Pancreas (tissue), 10 donors: Measurements from ENCODE around the gene COMMD3. TPM values are rescaled to one million over a fixed set of nuclear protein-coding genes. Genes with fewer than 3 reads are reported as not detected.

Experiments
- ATAC-seq, 4 donors: fragments of 200-7000 bp; cut with Tn5 transposase; one replicate each; pipeline versions ENCODE4 v1.8.0 to v1.9.1; 2020; ENCODE audit warnings: mild to moderate bottlenecking in 4 of 4, moderate library complexity in 4 of 4
- DNase-seq, 6 donors: peaks; one replicate each; pipeline ENCODE4 v3.0.0-alpha.2; 2020
- FAIRE-seq: peaks from 2 replicates; lab custom pipeline; 2012; peaks lifted over from hg19 to GRCh38; lab: Jason Lieb, UNC
- H3K27ac ChIP-seq, 4 donors: fragments of 200-600 bp; sonication (generic); 1 replicate in 3 of 4; 2 replicates in 1 of 4; pipeline versions ENCODE4 v1.5.0 to v1.8.0; 2020
- H3K27me3 ChIP-seq, 4 donors: fragments of 200-600 bp; one replicate each; pipeline ENCODE4 v1.8.0; 2021
- H3K36me3 ChIP-seq, 3 donors: fragments of 200-600 bp; sonication (generic) in 1 of 3; one replicate each; pipeline versions ENCODE4 v1.5.0 to v1.8.0; 2020 to 2021
- H3K4me1 ChIP-seq, 3 donors: fragments of 200-600 bp; one replicate each; pipeline ENCODE4 v1.8.0; 2021
- H3K4me3 ChIP-seq, 4 donors: fragments of 200-600 bp; sonication (generic) in 2 of 4; one replicate each; pipeline versions ENCODE4 v1.5.0 to v1.8.0; 2020 to 2021
- H3K9me3 ChIP-seq, 4 donors: fragments of 200-600 bp; one replicate each; pipeline ENCODE4 v1.8.0; 2021
- WGBS, 2 donors: extraction: QIAGEN DNeasy Blood & Tissue Kit; methylation state at CpG; one replicate each; pipeline ENCODE4 v1.1.7; 2013; 5-methylcytosine and 5-hydroxymethylcytosine counted together
- intact Hi-C, 3 donors: fragments of 100-400 bp; cut with DNase I; formaldehyde crosslinking; loops; one replicate each; pipeline versions ENCODE4 v1.11.1 to v1.14.2; 2022
- polyA plus RNA-seq, 2 donors: library from polyadenylated mRNA; stranded (reverse); fragments of 200-250 nt; gene quantifications; one replicate each; pipeline ENCODE4 v1.2.3, GENCODE V29; 2013
- total RNA-seq, 6 donors: library from RNA; stranded (reverse); fragmentation: NEBNext Ultra II Directional in 4 of 6; extraction: Animal tissue kit (Norgen Biotek cat#: 25700) in 4 of 6; gene quantifications; one replicate each; pipeline versions ENCODE4 v1.2.1 to v1.2.4, GENCODE V29; 2021 to 2023
- TF ChIP-seq, protein P1 (sequence below), 4 donors: fragments of 200-600 bp; sonication (generic) in 3 of 4; IDR thresholded peaks; one replicate each; pipeline versions ENCODE4 v1.5.0 to v1.8.0; 2021; ENCODE audit warnings: antibody characterized with exemption in 4 of 4
- donor health status: healthy with polysubstance abuse.
- donor health status: DM: no; HTN: no; CAD: no; lungs with moderate emphysema.
- donor health status: DM: no; HTN: no; CAD: no.
- donor health status: control.
- donor health status: control.
- donor health status: Bipolar disorder and iron deficiency.
- donor health status: DM: yes; HTN: yes; CAD: no.
- donor health status: DM: no; HTN: no; CAD: no.
- donor health status: DM: no; HTN: no; CAD: no.
- donor health status: DM: yes; HTN: yes; CAD: no.

COMMD3 gene
- total and polyA plus RNA-seq, 8 donors, result 27.9 to 60.4 (median 38.7) TPM

DNA sequence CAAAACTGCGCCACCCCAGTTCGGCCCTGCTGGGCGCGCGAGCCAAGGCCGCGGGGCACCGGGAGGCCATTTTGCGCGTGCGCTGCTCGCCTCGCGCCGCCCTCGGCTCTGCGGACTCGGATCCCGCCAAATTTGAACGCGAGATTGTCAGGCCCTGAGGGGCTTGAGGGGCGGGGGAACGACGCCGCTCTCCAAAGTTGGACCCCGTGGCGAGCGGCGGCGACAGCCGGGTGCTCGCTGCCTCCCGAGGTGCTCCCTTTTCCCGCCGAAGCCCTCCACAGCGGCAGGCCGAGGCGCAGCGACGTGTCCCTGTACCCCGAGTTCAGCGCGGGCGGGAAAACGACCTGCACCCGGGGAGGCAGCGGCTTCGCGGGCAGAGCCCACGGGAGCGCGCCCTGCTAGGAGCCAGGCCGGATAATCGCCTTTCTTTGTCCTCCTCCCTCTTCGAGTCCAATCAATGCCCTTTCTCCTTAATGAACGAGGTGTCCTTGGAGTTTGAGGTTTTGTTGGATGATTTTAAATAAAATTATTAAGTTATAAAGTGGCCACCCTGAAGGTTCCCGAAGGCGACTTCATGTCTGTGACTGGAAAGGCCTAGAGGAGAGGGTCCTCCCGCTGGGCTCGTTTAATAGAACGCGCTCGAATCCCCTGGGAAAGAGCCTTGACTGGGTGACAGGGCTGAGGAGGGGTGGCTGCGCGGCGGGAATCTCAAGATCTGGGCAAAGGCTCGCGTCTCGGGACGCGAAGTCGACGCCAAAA is 18.4 kb downstream of the COMMD3 start:
- intact Hi-C loops, result no loop called here
- TF ChIP-seq, protein P1, sequence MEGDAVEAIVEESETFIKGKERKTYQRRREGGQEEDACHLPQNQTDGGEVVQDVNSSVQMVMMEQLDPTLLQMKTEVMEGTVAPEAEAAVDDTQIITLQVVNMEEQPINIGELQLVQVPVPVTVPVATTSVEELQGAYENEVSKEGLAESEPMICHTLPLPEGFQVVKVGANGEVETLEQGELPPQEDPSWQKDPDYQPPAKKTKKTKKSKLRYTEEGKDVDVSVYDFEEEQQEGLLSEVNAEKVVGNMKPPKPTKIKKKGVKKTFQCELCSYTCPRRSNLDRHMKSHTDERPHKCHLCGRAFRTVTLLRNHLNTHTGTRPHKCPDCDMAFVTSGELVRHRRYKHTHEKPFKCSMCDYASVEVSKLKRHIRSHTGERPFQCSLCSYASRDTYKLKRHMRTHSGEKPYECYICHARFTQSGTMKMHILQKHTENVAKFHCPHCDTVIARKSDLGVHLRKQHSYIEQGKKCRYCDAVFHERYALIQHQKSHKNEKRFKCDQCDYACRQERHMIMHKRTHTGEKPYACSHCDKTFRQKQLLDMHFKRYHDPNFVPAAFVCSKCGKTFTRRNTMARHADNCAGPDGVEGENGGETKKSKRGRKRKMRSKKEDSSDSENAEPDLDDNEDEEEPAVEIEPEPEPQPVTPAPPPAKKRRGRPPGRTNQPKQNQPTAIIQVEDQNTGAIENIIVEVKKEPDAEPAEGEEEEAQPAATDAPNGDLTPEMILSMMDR (IDR thresholded peaks at IDR 0.05), result no peak
- Histone ChIP-seq H3K27me3 (peaks cover 4 to 58% (median 25%) of the 10 kb centered on the region in 4 donors), H3K4me3 (peak overlapping the region; percentile 29 to 53 (median 34)), H3K4me1 (peaks cover 0 to 14% (median under 1%) of the 10 kb centered on the region in 3 donors), H3K9me3 (no peaks in the 10 kb centered on the region), H3K36me3 (peaks cover 0 to under 1% (median under 1%) of the 10 kb centered on the region in 3 donors), H3K27ac (no peak overlapping the region)
- peak in 2 of 6 donors; percentile 62 to 69 for DNase-seq
- WGBS, 2 donors, result 15 to 17% methylated on average over 73 of the region's 73 CpGs
- no peak for FAIRE-seq
- peak; percentile 19 to 38 (median 36) for ATAC-seq

DNA sequence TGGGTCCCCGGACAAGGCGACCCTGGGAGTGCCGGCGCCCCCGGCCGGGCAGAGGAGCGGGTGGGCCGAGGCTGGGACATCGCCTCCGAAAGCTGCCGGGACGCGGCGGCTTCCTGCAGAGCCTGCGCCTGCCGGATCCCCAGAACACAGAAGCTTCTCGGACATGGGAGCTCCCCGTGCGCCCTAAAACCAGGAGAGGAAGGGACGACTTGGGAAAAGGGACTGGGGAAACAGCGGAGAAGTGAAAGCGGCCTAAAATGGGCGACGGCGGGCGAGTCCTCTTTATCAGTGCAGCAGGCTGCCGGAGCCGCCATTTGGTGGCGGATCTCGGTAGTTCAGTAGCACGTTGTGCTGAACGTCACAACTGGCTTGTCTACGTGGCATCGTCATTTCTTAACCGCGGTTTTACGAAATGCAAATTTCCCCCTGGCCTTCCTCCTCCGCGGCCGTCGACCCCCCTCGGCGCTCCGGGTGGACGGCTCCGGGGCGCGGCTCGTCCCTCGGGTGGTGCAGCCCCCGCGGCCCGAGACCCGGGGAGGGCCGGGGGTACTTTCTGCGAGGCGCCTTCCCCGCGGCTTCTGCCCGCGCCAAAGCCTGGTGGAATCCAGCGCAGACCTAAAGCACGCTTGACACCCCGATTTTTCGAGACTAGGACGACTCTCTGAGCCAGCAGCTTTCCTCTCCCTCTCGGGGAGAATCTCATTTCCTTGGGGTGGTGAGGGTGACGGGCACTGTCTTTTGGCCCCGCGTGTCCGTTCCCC is 19.2 kb downstream of the COMMD3 start:
- 5 to 6% methylated on average over 62 to 71 of the region's 71 CpGs for WGBS, 2 donors
- Histone ChIP-seq H3K36me3 (no peaks in the 10 kb centered on the region), H3K9me3 (no peaks in the 10 kb centered on the region), H3K4me1 (peaks cover 0 to 17% (median 4%) of the 10 kb centered on the region in 3 donors), H3K27me3 (peaks cover 4 to 59% (median 25%) of the 10 kb centered on the region in 4 donors), H3K27ac (no peak overlapping the region), H3K4me3 (peak overlapping the region; percentile 29 to 53 (median 34))
- intact Hi-C loops, result no loop called here
- ATAC-seq (peak; percentile 39 to 69 (median 67)), FAIRE-seq (no peak), DNase-seq (peak; percentile 26 to 68 (median 46))
- TF ChIP-seq, protein P1 (IDR thresholded peaks at IDR 0.05), result peak in 1 of 4 donors; percentile 10

DNA sequence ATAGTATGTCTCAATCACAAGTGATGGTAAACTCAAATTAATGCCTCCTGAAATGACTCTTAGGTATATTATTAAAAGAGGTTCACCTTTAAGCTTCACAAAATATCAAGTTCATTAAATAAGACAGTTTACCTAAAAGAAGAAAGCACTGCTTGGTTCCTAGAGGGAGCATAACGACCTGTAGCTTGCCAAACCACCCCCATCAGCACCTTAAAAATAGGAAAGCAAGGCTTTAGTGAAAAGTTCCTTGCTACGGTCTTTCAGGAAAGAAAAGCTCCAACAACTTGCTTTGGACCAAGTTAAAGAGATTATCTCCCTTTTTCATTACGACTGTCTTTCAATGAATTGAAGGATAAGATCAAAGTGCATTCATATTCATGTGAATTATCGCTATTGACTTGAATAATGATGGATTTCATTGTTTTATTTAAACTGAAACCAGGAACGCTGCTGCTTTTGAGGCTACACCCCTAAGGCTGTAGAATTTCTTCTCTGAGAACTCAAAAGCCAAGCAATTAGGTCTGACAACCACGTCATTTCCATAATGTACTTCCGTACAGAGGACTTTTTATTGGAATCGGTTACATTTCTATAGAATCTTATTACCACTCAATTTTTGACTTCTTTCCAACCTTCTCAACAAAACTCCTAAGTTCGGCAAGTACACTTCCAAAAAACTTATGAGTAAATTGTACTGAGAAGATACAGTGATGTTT is 22.2 kb downstream of the COMMD3 start:
- H3K27me3 ChIP-seq, result peaks cover 4 to 78% (median 38%) of the 10 kb centered on the region in 4 donors
- H3K4me1 ChIP-seq, result peaks cover 0 to 21% (median 4%) of the 10 kb centered on the region in 3 donors
- no peak for DNase-seq
- no peak overlapping the region for H3K27ac ChIP-seq
- no peaks in the 10 kb centered on the region for H3K36me3 ChIP-seq
- intact Hi-C loops, result no loop called here
- FAIRE-seq, result no peak
- 25 to 30% methylated on average over 9 of the region's 9 CpGs for WGBS, 2 donors
- no peaks in the 10 kb centered on the region for H3K9me3 ChIP-seq
- ATAC-seq, result no peak
- TF ChIP-seq, protein P1 (IDR thresholded peaks at IDR 0.05), result no peak
- no peak overlapping the region for H3K4me3 ChIP-seq

DNA sequence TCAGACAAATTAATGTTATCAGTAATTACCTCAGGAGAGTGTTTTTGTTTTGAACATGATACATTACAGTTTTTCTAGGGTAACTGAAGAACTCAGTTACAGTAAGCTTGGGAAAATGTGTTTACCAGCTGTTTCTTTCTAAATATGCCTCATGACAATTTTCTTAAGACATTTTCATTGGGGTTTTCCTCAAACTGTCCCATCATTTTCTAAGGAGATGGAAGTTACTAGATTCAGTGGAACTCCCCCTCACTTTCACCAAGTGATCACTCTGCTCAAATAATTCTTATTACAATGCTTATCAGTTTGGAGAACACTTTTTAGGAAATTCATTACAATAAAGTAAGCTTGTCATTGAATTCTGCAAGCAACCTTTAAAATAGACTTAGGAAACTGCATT is 22.7 kb downstream of the COMMD3 start:
- DNase-seq (no peak), FAIRE-seq (no peak), ATAC-seq (no peak)
- H3K36me3 ChIP-seq, result no peaks in the 10 kb centered on the region
- peaks cover 4 to 78% (median 43%) of the 10 kb centered on the region in 4 donors for H3K27me3 ChIP-seq
- TF ChIP-seq, protein P1 (IDR thresholded peaks at IDR 0.05), result no peak
- no peak overlapping the region for H3K27ac ChIP-seq
- H3K4me1 ChIP-seq, result peaks cover 0 to 21% (median 4%) of the 10 kb centered on the region in 3 donors
- H3K4me3 ChIP-seq, result no peak overlapping the region
- H3K9me3 ChIP-seq, result no peaks in the 10 kb centered on the region
- intact Hi-C loops, result no loop called here
